Cardiac fibroblast (primary cell): ENCODE measurements around the gene PKP2.

Experiments used
- DNase-seq, 2 donors: peaks; one replicate each; pipeline versions ENCODE4 v3.0.0 to v3.0.0-alpha.2; 2010; ENCODE audit warnings: low read depth in 2 of 2
- H3K4me3 ChIP-seq, 2 donors: replicated peaks in 1 of 2; 1 replicate in 1 of 2; 2 replicates in 1 of 2; pipeline ENCODE4 v1.5.1; 2011; ENCODE audit warnings: low read depth in 2 of 2, low read length in 2 of 2, mild to moderate bottlenecking in 2 of 2, moderate library complexity in 1 of 2
- CTCF ChIP-seq: IDR thresholded peaks from one replicate; pipeline ENCODE4 v1.5.1; 2011; ENCODE audit warnings: low read depth, mild to moderate bottlenecking, low read length, inconsistent platforms

PKP2 gene

GRCh38 chr12:32906399-32907165, 10.0 kb upstream of the PKP2 start:
- no peak for TF ChIP-seq CTCF
- no peak overlapping the region for H3K4me3 ChIP-seq
- no peak for DNase-seq

GRCh38 chr12:32903763-32904162, 7.2 kb upstream of the PKP2 start:
- TF ChIP-seq CTCF, result no peak
- no peak overlapping the region for H3K4me3 ChIP-seq

GRCh38 chr12:32903318-32903717, 6.7 kb upstream of the PKP2 start:
- TF ChIP-seq CTCF, result no peak
- DNase-seq, result no peak
- no peak overlapping the region for H3K4me3 ChIP-seq

More at GRCh38 chr12:32903763-32904162, 7.2 kb upstream of the PKP2 start:
- DNase-seq, result no peak

- no peak overlapping the region for H3K4me3 ChIP-seq
- TF ChIP-seq CTCF, result no peak
- DNase-seq, result no peak
Measured at GRCh38 chr12:32902287-32902997, 5.9 kb upstream of the PKP2 start.

- no peak for TF ChIP-seq CTCF
- DNase-seq, result peak in 1 of 2 donors; percentile 56
- H3K4me3 ChIP-seq, result no peak overlapping the region
Measured at GRCh38 chr12:32901553-32901952, 5.0 kb upstream of the PKP2 start.

- H3K4me3 ChIP-seq, result no peak overlapping the region
- no peak for DNase-seq
- TF ChIP-seq CTCF, result no peak
Measured at GRCh38 chr12:32897687-32898573, 1.4 kb upstream of the PKP2 start.
